BLaER1 treated with 17β-estradiol and CSF1 and Interleukin-3, amounts not matched to agents 10 nM and 100 nM (cell line): ENCODE measurements around the gene ZMYND10.

Experiments used
- H3K27ac ChIP-seq, 11 experiments: shearing (Covaris generic); formaldehyde crosslinking; 2 replicates each; pipeline ENCODE4 v1.8.1; 2022
- H3K27me3 ChIP-seq, 11 experiments: shearing (Covaris generic); formaldehyde crosslinking; 2 replicates each; pipeline ENCODE4 v1.8.1; 2022
- H3K36me3 ChIP-seq, 11 experiments: shearing (Covaris generic); formaldehyde crosslinking; 2 replicates each; pipeline ENCODE4 v1.8.1; 2022
- H3K4me1 ChIP-seq, 10 experiments: shearing (Covaris generic); formaldehyde crosslinking; 2 replicates each; pipeline ENCODE4 v1.8.1; 2022
- H3K4me2 ChIP-seq, 11 experiments: shearing (Covaris generic); formaldehyde crosslinking; 2 replicates each; pipeline ENCODE4 v1.8.1; 2022
- H3K4me3 ChIP-seq, 10 experiments: shearing (Covaris generic); formaldehyde crosslinking; 2 replicates each; pipeline ENCODE4 v1.8.1; 2022
- H3K9ac ChIP-seq, 11 experiments: shearing (Covaris generic); formaldehyde crosslinking; 2 replicates each; pipeline ENCODE4 v1.8.1; 2022
- H3K9me3 ChIP-seq, 11 experiments: shearing (Covaris generic); formaldehyde crosslinking; replicated peaks in 1 of 11; 2 replicates each; pipeline ENCODE4 v1.8.1; 2022
- H4K20me1 ChIP-seq, 11 experiments: shearing (Covaris generic); formaldehyde crosslinking; 2 replicates each; pipeline ENCODE4 v1.8.1; 2022
- Cebpa-rat ChIP-seq, 11 experiments: shearing (Covaris generic); IDR thresholded peaks; 2 replicates each; pipeline ENCODE4 v1.8.1; 2022

Gene ZMYND10

DNA sequence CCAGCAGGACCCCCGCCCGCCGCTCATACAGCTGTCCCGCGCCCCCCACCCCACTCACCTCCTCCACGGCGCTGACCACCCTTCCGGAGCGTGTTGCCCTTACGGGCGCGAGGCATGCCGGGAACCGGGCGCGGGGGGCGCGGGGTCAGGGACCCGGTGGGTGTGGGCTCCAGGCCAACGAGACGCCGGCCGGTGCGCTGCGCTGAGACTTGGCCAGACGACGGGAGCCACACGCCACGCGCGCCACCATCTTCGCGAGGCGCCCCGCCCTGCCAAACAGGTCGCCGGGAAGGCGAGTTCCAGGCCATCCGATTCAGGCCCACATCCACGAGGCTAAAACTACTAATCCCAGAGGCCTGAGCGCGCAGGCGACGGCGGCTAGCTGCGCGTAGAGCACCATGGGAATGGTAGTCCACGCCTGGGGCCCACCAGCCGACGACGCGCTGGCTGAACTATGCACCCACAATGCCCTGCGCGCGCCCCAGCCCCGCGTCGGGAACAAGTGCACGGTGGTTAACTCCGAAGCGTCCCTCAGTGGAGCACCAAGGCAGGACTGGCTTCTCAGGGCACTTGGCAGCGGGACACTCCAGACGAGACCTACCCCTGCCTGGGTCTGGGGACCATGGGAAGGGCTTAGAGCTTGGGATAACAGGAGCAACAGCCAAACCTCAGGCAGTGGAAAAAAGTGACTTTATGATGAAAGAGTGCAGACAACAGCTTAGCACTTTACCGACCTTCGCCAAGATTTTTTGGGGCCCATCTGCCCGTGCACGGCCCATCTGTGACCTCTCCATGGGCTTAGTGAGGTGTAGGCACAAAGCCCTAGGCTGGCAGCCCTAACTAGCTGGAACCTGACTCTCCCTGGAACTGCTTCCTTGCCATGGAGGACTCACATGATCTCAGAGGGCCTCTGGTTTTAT, 53.1 kb downstream of the ZMYND10 start, which contains the start of gene IFRD2:
Gene IFRD2 (minus strand): TSS at position 271 of the 920 bp plus-strand sequence. CDS start 155 bp downstream, at position 116.
- no peak for TF ChIP-seq Cebpa-rat (IDR thresholded peaks at IDR 0.05)
- peaks cover 20 to 31% (median 26%) of the 10 kb centered on the region in 10 experiments for H3K4me1 ChIP-seq
- no peaks in the 10 kb centered on the region for H3K9me3 ChIP-seq
- peak within 1 kb of the TSS; percentile 73 to 95 (median 88) for H3K27ac ChIP-seq
- H3K4me2 ChIP-seq = peak within 1 kb of the TSS; percentile 87 to 98 (median 92)
- peak within 1 kb of the TSS; percentile 83 to 97 (median 87) for H3K9ac ChIP-seq
- H3K27me3 ChIP-seq = no peaks in the 10 kb centered on the region
- peak within 1 kb of the TSS; percentile 69 to 99 (median 84) for H3K4me3 ChIP-seq
- peaks cover 0 to 37% (median 22%) of the 10 kb centered on the region in 11 experiments; a peak in 14 of 22 replicates for H4K20me1 ChIP-seq
- H3K36me3 ChIP-seq = peaks cover 31 to 44% (median 34%) of the 10 kb centered on the region in 11 experiments
